Measurements from ENCODE around the gene RHBDL1.

Gene RHBDL1

GRCh38 chr16:636206-637080 lies 39.0 kb upstream of the RHBDL1 start, which contains the start of gene METTL26:
Gene METTL26 (minus strand): TSS chr16:636305. CDS start chr16:636290, 15 bp downstream.
- in situ Hi-C loops (cut with MboI; ENCODE audit: low sequenced_read_pairs) = no loop called here

DNA sequence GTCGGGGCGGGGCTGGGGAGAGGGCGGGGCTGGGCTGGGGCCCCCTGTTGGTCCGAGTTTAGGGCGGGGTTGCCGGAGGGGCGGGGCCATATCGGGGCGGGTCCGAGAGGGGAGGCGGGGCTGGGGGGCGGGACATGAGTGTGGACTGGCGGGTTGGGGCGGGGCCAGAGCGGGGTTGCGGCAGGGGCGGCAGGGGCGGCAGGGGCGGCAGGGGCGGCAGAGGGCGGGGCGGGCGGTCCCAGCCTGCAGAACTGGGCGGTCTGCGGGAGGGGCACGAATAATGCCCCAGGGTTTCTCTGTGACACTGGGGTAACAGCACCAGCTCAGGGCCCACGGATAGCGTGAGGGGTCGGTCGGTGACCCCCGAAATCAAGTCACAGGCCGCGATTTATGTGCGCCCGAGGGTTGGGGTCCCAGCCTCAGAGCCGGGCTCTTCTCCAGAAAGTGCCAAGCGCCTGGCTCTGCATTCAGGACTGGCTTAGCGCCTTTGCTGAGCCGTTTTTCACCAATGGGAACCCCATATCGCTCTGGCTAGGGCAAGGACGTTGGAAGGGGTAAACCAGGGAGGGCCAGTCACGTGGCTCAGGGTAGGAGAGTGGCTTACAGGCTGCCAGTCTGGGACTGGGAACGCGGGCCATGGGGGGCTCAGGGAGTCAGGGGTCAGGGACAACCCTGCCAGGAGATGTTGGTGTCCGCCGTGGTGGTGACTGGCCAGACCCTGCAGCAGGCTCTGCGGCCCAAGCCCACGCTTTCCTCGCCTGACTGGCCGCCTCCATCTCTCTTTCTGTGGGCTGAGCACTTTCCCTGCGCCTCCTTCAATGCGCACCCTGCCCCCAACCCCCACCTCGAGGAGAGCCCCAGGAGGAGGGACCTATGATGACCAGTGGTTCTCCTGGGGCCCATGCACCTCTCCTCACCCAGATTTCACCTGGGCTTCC lies 38.1 kb upstream of the RHBDL1 start:
- in situ Hi-C loops (cut with MboI; ENCODE audit: low sequenced_read_pairs) = no loop called here

DNA sequence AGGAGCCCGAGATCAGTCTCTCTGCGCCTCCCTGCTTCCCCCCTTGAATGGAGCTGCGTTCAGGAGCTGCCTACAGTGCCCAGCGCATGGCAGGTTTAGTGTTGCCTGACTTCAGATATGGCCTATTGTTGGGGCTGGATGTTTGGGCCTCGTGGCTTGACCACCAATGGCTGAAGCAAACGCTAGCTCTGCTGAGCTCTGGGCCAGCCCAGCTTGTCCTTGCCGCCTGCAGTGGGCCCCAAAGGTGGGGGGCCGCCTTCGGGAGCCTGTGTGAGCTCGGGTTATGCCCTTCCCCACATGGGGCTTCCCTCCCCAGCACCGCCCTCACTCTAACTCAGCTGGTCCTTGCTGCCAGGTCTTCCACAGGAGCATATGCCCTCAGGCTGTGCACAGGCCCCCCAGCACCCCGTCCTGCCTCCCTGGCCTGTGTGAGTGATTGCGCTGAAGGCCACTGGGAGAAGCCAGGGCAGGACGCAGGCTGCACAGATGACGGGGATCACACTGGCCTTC lies 37.4 kb upstream of the RHBDL1 start:
- in situ Hi-C loops (cut with MboI; ENCODE audit: low sequenced_read_pairs) = no loop called here

GRCh38 chr16:638836-639235 lies 36.6 kb upstream of the RHBDL1 start:
- in situ Hi-C loops (cut with MboI; ENCODE audit: low sequenced_read_pairs) = no loop called here

DNA sequence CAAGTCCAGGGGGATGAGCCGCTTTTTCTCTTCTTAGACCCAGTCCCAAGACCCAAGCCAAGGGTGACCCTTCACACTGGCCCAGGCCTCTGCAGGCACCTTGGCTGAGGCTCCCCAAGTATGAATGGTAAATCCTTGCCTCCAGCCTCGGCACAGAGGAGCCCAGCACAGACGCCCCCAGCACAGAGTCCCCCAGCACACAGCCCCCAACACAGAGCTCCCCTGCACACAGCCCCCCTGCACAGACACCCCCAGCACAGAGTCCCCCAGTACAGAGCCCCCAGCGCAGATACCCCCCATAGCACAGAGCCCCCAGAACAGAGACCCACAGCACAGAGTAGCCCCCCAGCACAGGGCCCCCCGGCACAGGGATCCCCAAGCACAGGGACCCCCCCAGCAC lies 34.9 kb upstream of the RHBDL1 start:
- in situ Hi-C loops (cut with MboI; ENCODE audit: low sequenced_read_pairs) = no loop called here

DNA sequence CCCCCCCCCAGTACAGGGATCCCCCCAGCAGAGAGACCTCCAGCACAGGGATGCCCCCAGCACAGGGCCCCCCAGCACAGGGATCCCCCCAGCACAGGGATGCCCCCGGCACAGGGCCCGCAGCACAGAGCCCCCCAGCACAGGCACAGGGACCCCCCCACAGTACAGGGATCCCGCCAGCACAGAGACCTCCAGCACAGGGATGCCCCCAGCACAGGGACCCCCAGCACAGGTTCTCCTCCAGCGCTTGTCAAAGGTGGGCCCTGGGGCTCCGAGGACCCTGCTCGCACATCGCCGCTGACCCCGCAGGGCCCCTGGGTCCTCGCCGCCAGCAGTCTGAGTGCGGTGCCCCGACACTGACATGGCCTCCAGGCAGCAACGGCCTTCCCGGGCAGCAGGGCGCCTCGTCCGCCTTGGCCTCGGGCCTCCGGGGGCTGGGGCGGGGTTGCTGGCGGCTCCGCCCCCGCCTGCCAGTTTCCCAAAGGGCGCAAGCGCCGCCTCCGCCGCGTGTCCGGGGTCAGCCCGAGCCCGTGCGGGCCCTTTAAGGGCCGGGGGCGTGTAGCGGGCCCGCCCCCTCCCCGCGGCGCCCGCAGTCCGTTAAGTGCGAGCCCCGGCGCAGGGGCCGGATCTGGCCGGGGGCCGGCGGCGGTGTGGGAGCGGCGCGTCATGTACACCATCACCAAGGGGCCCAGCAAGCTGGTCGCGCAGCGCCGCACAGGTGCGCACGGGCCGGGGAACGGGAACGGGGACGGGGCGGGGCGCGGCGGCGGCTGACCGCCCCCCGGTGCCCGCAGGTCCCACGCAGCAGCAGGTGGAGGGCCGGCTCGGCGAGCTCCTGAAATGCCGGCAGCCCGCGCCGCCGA lies 33.9 kb upstream of the RHBDL1 start, which contains the start of gene MCRIP2:
Gene MCRIP2 (plus strand): TSS at position 503 of the 863 bp plus-strand sequence. CDS start 164 bp downstream, at position 667.
- in situ Hi-C loops (cut with MboI; ENCODE audit: low sequenced_read_pairs) = no loop called here

DNA sequence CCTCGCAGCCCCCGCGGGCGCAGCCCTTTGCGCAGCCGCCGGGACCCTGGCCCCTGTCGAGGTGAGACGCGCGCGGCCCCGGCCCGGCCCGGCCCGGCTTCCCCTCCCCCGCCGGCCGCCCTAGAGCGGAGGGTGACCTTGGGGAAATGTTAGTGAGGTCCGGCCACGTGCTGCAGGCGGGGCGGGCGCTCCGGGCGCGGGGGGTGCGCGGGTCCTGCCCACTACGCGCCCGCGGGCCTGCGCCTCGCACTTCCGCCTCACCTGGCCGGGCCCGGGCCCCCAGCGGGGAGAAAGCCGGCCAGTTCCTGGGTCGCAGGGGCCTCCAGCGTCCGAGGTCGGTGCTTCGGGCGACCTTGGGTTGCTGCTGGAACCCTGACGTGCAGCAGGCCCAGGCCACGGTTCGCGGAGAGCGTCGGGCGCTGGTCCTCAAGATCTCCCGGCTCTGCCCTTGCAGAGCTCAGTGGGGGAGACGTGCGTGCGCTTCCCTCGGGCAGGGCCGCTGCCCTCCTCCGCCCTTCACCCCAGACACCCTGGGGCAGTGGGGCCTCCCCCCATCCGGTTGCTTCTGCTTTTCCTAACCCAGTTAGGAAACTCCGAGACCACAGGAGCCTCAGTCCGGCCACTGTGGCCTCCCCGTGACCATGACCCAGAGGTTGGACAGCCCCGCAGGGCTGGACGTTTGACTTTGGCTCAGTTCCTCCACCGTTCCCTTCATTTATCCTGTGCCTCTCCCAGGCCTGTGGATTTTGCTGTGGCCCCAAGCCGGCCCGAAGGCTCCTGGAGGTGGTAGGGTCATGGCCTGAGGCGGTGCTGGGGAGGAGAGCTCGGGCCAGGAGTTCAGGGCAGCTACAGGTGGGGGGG lies 33.1 kb upstream of the RHBDL1 start:
- in situ Hi-C loops (cut with MboI; ENCODE audit: low sequenced_read_pairs) = no loop called here

DNA sequence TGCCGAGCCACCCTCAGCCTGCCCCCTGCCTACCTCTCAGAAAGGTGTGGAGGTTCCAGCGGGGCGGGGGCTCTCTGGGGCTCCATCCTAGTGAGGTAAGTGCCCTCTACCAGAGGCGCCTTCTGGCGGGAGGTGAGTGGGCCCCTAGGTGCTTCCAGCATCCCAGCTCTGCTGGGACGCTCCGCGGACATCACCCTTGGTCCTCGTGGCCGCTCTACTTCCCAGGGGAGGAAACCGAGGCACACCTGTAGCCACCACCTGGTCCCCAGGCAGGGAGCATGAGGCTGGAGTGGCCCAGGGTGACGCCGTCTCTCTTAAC lies 32.5 kb upstream of the RHBDL1 start:
- in situ Hi-C loops (cut with MboI; ENCODE audit: low sequenced_read_pairs) = no loop called here

DNA sequence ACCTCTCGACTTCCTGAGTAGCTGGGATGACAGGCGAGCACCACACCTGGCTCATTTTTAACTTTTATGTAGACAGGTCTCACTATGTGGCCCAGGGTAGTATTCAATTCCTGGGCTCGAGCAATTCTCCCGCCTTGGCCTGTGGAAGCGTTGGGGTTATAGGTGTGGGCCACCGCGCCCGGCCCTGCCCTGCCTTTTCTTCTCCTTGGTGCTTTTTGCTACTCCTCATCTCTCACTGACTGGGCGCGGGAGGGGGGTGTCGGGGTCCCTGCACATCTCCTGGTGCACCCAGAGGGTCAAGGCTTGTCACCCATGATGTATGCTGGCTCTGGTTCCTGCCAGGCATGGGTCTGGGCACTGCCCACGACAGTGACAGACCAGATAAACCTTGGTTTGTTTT lies 30.9 kb upstream of the RHBDL1 start:
- in situ Hi-C loops (cut with MboI; ENCODE audit: low sequenced_read_pairs) = no loop called here

DNA sequence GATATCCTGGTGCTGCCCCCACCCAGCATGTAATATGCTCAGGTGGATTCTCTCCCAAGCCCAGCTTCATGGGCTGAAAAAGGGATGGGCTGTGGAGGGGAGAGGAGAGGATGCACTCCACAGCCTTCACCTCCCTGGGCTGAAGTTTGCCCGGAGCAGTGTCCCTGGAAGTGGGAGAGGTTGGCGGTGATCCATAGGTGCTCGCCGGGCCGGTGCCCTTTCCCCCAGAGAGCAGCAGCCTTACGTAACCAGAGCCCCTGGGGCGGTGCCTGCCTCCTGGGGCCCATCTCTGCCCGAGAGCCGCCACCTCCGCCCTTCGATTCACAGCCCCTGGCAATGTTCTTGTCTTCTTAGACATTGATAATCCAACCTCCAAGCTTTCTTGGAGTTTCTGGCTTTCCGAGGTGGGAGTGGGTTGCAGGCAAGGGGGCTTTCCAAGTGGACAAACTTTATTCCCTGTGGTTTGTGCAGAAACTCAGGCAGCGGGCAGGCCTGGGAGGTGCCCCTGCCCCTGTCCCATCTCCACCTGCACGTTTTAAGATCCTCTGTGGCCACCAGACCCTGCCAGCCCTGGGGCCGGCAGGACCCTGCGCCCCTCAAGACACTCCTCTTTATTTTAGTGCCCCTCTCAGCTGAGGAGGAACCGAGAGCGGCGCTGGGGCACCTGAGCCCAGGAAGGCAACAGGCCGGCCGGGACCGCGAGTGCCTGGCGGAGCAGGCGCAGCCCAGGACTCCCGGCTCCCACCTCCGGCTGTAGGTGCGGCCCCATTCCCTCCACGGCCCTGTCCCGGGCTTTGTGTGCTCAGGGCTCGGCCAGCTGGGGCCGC lies 29.4 kb upstream of the RHBDL1 start:
- in situ Hi-C loops (cut with MboI; ENCODE audit: low sequenced_read_pairs) = no loop called here

DNA sequence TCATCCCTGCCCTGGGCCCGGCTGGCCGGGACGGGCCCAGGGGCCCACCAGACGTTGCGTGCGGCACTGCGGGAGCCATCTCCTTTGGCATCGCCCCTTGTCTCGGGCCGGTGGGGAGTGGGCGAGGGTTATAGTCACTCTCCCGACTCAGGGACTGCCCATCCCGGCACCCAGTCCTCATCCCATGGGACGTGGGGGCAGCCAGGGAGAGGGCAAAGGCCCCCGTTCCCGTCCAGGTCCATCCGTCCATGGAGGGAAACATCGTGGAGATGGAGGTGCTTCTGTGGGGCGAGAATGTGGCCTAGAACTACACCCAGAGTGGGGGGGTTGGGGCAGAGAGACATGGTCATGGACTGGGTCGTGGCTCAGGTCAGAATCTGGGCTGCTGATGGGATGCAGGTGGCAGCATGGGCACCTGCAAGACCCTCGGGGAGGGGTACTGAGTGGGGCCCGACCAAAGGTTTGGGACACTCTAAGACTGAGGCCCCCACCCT lies 28.7 kb upstream of the RHBDL1 start:
- in situ Hi-C loops (cut with MboI; ENCODE audit: low sequenced_read_pairs) = no loop called here

DNA sequence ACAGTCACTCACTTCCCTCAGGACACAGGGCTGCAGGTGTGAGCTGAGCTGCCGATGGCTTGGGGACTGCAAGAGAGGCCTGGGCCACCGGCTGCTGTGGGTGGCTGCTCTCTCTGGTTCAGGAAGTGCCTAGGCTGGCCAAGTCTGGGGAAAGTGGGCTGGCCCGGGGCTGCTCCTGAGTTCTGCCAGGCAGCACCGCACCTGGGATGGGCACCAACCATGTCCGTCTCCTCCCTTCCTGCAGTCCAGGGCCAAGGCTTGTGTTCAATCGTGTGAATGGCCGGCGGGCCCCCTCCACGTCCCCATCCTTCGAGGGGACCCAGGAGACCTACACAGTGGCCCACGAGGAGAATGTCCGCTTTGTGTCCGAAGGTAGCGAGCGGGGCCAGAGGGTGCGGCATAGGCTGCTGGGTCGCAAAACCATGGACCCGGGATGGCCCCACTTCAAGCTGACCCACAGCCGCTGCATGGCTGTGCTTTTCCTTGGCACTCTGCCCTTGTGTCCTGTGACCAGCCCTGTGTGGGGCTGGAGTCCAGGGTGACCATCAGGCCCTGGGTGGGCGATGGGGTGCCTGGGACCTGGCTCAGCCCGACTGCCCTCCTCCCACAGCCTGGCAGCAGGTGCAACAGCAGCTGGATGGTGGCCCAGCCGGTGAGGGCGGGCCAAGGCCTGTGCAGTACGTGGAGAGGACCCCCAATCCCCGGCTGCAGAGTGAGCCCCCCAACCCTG lies 28.1 kb upstream of the RHBDL1 start:
- in situ Hi-C loops (cut with MboI; ENCODE audit: low sequenced_read_pairs) = no loop called here

DNA sequence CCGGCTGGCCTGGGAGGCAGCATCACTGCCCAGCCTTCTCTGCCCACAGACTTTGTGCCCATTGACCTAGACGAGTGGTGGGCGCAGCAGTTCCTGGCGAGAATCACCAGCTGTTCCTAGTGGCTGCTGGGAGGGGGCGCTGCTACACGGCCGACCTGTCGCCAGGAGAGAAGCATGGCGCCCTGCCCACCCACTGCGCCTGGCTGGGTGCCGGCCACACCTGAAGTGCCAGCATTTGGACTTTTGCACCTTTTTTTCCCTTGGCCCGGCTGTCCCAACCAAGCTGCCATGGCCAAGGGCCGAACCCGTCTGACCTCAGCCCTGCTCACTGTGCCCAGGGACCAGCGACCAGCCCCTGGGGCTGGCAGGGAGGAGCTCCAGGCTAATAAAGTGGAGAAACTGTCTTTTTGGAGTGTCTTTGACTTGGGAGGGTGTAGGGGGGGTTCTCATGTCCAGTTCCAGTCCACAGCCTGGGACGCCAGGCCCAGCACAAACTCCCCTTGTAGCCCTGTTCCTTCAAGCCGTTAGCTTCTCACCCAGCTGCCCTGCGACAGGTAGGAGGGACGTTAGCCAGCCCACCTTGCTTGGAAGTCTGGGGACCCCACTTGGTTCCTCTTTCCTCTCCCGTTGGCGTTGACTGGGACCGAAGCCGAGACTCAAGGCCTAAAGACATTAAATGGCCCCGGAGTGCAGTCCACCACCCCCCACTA lies 27.2 kb upstream of the RHBDL1 start:
- in situ Hi-C loops (cut with MboI; ENCODE audit: low sequenced_read_pairs) = no loop called here

GRCh38 chr16:648781-649589 lies 26.5 kb upstream of the RHBDL1 start, which contains the start of gene WDR90:
Gene WDR90 (plus strand): TSS chr16:649365. CDS start chr16:649417, 52 bp downstream.
- in situ Hi-C loops (cut with MboI; ENCODE audit: low sequenced_read_pairs) = no loop called here

GRCh38 chr16:649631-650030 lies 25.8 kb upstream of the RHBDL1 start:
- in situ Hi-C loops (cut with MboI; ENCODE audit: low sequenced_read_pairs) = no loop called here

- in situ Hi-C loops (cut with MboI; ENCODE audit: low sequenced_read_pairs) = no loop called here
Measured at GRCh38 chr16:651844-652243, 23.6 kb upstream of the RHBDL1 start.

All from hTERT RPE-1 (cell line).